Left lung (tissue), 10 donors: ENCODE data around the gene RNF213. TPM values are rescaled to one million over a fixed set of nuclear protein-coding genes. Genes with fewer than 3 reads are reported as not detected.

ENCODE experiments used
- ATAC-seq: fragments of 200-7000 bp; cut with Tn5 transposase; one replicate; pipeline ENCODE4 v1.9.1; 2020; ENCODE audit warnings: moderate library complexity
- DNase-seq, 4 donors: peaks; one replicate each; pipeline ENCODE4 v3.0.0-alpha.2; 2013 to 2020
- H3K27ac ChIP-seq, 2 donors: fragments of 200-600 bp; sonication (generic) in 1 of 2; one replicate each; pipeline versions ENCODE4 v1.5.0 to v1.8.0; 2020 to 2021
- H3K27me3 ChIP-seq, 2 donors: fragments of 200-600 bp; sonication (generic) in 1 of 2; one replicate each; pipeline versions ENCODE4 v1.5.0 to v1.8.0; 2020 to 2021
- H3K36me3 ChIP-seq, 2 donors: fragments of 200-600 bp; sonication (generic) in 1 of 2; one replicate each; pipeline versions ENCODE4 v1.5.0 to v1.8.0; 2020 to 2021
- H3K4me1 ChIP-seq, 2 donors: fragments of 200-600 bp; one replicate each; pipeline ENCODE4 v1.8.0; 2021
- H3K4me3 ChIP-seq, 2 donors: fragments of 200-600 bp; sonication (generic) in 1 of 2; one replicate each; pipeline versions ENCODE4 v1.5.0 to v1.8.0; 2020 to 2021; ENCODE audit warnings: mild to moderate bottlenecking in 1 of 2
- H3K9me3 ChIP-seq, 2 donors: fragments of 200-600 bp; sonication (generic) in 1 of 2; one replicate each; pipeline versions ENCODE4 v1.5.0 to v1.8.0; 2020 to 2021
- intact Hi-C, 2 donors: fragments of 100-400 bp; cut with DNase I; formaldehyde crosslinking; loops; one replicate each; pipeline versions ENCODE4 v1.11.2 to v1.14.2; 2022
- polyA plus RNA-seq, 6 donors: library from polyadenylated mRNA; unstranded; fragments of 120-200 nt; gene quantifications; one replicate each; pipeline ENCODE4 v1.2.1, GENCODE V29; 2013; ENCODE audit not compliant: insufficient read length in 6 of 6
- total RNA-seq, 2 donors: library from RNA; stranded (reverse); fragmentation: NEBNext Ultra II Directional; extraction: Animal tissue kit (Norgen Biotek cat#: 25700); gene quantifications; one replicate each; pipeline ENCODE4 v1.2.1, GENCODE V29; 2021
- TF ChIP-seq, protein P1 (sequence below), 2 donors: fragments of 200-600 bp; sonication (generic) in 1 of 2; IDR thresholded peaks; one replicate each; pipeline versions ENCODE4 v1.5.0 to v1.8.0; 2021; ENCODE audit warnings: antibody characterized with exemption in 2 of 2
- donor health status: DM: no; HTN: yes; CAD: no.
- donor health status: DM: no; HTN: no; CAD: no.

The RNF213 gene
- total and polyA plus RNA-seq, 8 donors, result 89.0 to 264 (median 103) TPM

DNA sequence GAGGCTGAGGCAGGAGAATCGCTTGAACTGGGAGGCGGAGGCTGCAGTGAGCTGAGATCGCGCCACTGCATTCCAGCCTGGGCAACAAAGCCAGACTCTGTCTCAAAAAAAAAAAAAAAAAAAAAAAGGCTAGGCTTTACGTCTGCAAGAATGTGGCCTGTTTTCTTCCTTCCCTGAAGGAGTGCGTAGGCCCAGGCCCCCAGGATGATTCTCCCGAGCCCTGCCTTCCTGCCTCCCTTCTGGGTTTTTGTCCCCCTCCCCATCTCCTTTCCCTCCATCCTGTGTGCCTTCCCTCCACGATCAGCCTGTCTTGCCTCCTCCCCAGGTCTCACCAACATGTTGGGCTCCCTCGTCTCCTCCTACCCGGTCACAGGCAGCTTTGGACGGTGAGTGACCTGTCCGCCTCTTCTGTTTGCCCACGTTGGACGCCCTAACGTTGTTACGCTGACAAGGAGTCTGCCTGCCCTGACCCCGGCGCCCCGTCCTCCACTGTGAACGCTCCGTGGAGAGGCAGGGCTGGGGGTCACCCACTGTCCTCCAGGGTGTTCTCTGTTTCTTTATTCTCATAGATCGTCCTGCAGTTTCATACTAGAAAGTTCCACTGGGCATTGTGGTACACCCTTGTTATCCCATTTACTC is 15.7 kb upstream of the RNF213 start:
- H3K4me3 ChIP-seq, result no peak overlapping the region
- no peaks in the 10 kb centered on the region for H3K4me1 ChIP-seq
- TF ChIP-seq, protein P1, sequence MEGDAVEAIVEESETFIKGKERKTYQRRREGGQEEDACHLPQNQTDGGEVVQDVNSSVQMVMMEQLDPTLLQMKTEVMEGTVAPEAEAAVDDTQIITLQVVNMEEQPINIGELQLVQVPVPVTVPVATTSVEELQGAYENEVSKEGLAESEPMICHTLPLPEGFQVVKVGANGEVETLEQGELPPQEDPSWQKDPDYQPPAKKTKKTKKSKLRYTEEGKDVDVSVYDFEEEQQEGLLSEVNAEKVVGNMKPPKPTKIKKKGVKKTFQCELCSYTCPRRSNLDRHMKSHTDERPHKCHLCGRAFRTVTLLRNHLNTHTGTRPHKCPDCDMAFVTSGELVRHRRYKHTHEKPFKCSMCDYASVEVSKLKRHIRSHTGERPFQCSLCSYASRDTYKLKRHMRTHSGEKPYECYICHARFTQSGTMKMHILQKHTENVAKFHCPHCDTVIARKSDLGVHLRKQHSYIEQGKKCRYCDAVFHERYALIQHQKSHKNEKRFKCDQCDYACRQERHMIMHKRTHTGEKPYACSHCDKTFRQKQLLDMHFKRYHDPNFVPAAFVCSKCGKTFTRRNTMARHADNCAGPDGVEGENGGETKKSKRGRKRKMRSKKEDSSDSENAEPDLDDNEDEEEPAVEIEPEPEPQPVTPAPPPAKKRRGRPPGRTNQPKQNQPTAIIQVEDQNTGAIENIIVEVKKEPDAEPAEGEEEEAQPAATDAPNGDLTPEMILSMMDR (IDR thresholded peaks at IDR 0.05), result no peak
- H3K9me3 ChIP-seq, result no peaks in the 10 kb centered on the region
- peaks cover 3 to 52% of the 10 kb centered on the region in 2 donors for H3K36me3 ChIP-seq
- H3K27ac ChIP-seq, result no peak overlapping the region
- no peaks in the 10 kb centered on the region for H3K27me3 ChIP-seq
- ATAC-seq, result no peak
- DNase-seq, result peak in 1 of 4 donors; percentile 70
- intact Hi-C loops, result no loop called here

DNA sequence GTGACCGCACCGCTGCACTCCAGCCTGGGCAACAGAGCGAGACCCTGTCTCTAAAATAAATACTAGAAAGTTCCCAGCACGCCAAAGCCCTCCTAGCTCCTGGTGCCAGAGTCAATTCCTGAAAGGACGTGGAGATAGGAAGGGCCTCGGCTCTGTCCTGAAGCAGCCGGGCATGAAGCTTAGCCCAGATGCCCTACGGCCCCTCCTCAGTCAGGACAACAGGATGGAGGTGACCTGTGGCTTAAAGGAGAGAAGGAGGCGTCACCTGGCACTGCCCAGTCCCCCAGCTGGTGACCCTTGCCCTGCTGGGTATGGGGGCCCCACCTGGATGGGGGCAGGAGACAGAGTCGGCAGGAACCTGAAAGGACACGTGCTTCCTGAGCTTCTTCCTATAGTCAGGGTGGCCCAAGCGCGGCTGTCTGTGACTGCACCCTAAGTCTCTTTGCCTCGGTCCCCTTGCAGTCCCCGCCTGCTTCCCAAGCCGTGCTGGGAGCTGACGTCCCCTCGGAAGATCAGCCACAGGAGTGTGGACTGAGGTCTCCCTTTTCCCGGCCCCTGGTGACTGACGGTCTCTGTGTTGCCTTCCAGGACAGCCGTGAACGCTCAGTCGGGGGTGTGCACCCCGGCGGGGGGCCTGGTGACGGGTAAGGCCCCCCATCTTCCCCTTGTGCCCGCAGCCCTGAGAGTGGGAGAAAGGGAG is 14.9 kb upstream of the RNF213 start:
- DNase-seq (peak in 1 of 4 donors; percentile 66), ATAC-seq (no peak)
- no peaks in the 10 kb centered on the region for H3K27me3 ChIP-seq
- TF ChIP-seq, protein P1 (IDR thresholded peaks at IDR 0.05), result no peak
- no peak overlapping the region for H3K27ac ChIP-seq
- intact Hi-C loops, result no loop called here
- H3K4me1 ChIP-seq, result no peaks in the 10 kb centered on the region
- peaks cover 3 to 51% of the 10 kb centered on the region in 2 donors for H3K36me3 ChIP-seq
- H3K4me3 ChIP-seq, result no peak overlapping the region
- H3K9me3 ChIP-seq, result no peaks in the 10 kb centered on the region

DNA sequence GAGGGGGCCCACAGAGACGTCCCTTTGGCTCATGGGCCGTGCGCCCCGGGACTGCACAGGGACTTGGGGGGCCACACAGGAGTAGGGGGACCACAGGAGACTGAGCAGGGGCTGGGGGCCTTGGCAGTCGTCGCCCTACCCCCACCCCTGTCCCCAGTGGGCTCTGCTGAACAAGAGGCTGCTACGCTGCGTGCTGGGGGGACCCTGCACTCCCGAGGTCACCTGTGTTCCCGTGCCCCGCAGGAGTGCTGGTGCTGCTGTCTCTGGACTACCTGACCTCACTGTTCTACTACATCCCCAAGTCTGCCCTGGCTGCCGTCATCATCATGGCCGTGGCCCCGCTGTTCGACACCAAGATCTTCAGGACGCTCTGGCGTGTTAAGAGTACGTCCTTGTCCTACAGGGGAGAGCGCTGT is 14.4 kb upstream of the RNF213 start:
- DNase-seq (peak in 1 of 4 donors; percentile 69), ATAC-seq (no peak)
- H3K9me3 ChIP-seq, result no peaks in the 10 kb centered on the region
- H3K27me3 ChIP-seq, result no peaks in the 10 kb centered on the region
- intact Hi-C loops, result no loop called here
- H3K4me1 ChIP-seq, result no peaks in the 10 kb centered on the region
- no peak overlapping the region for H3K4me3 ChIP-seq
- no peak overlapping the region for H3K27ac ChIP-seq
- peaks cover 3 to 45% of the 10 kb centered on the region in 2 donors for H3K36me3 ChIP-seq
- TF ChIP-seq, protein P1 (IDR thresholded peaks at IDR 0.05), result no peak

DNA sequence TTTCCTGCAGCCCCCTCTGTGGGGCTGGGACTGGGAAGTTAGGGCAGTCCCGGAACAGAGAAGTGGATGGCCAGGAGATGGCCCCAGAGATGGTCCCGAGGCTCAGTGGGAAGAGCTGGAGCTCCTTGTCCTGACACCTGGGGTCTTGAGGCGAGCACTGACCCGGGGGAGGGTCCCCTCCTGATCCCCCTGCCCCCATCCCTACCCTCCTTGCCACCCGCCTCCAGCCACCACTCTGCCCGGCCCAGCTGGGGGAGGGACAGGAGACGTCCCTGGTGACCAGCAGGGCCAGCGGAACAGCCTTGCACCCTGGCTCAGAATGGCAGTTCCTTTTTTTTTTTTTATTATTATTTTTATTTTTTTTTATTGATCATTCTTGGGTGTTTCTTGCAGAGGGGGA is 13.9 kb upstream of the RNF213 start:
- H3K4me1 ChIP-seq, result no peaks in the 10 kb centered on the region
- H3K27ac ChIP-seq, result no peak overlapping the region
- no peaks in the 10 kb centered on the region for H3K9me3 ChIP-seq
- intact Hi-C loops, result no loop called here
- H3K27me3 ChIP-seq, result no peaks in the 10 kb centered on the region
- peak in 1 of 4 donors; percentile 60 for DNase-seq
- peaks cover 0 to 44% of the 10 kb centered on the region in 2 donors for H3K36me3 ChIP-seq
- TF ChIP-seq, protein P1 (IDR thresholded peaks at IDR 0.05), result no peak
- ATAC-seq, result no peak
- H3K4me3 ChIP-seq, result no peak overlapping the region

DNA sequence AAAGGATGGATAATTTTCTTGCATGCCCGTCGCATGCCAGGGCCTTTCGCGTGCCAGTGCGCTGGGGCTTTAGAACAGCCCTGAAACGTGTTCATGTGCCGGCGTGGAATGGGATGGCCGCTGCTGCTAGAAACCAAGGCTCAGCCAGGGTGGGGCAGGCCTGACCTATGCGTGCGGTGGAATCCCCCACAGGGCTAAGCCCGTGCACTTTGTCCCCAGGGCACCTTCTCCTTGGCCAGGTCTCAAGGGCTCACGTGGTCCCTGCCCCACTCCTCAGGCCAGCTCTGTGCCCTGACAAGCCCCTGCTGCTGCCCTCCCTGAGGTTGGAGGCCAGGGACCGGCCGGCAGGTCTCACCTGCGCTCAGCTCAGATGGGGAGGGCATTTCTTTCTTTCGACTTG is 13.1 kb upstream of the RNF213 start:
- no peak for ATAC-seq
- H3K9me3 ChIP-seq, result no peaks in the 10 kb centered on the region
- intact Hi-C loops, result no loop called here
- no peak overlapping the region for H3K4me3 ChIP-seq
- H3K27me3 ChIP-seq, result no peaks in the 10 kb centered on the region
- H3K36me3 ChIP-seq, result peaks cover 0 to 43% of the 10 kb centered on the region in 2 donors
- no peak overlapping the region for H3K27ac ChIP-seq
- peak in 1 of 4 donors; percentile 43 for DNase-seq
- TF ChIP-seq, protein P1 (IDR thresholded peaks at IDR 0.05), result no peak
- no peaks in the 10 kb centered on the region for H3K4me1 ChIP-seq
